ENCODE results near the gene FCGR2B.
"Not testable (repeated sequence)": the region's sequence is repeated elsewhere in the genome, so short reads cannot be mapped to it uniquely, and the experiment has no call there.

The FCGR2B gene

GRCh38 chr1:161662684-161663339 lies at the start of gene FCGR2B:
FCGR2B (plus strand) TSS chr1:161663143; CDS start chr1:161663242, 99 bp downstream.
- not testable (repeated sequence) for H3K9me3 Mint-ChIP-seq; H3K4me1 Mint-ChIP-seq; H3K4me3 Mint-ChIP-seq; H3K27ac Mint-ChIP-seq (ENCODE audit: low read depth); H3K27me3 Mint-ChIP-seq; ATAC-seq (replicated peaks; ENCODE audit: extremely low read depth, poor library complexity, severe bottlenecking); H3K36me3 Mint-ChIP-seq (ENCODE audit: insufficient read depth); DNase-seq (ENCODE audit: low spot score in 2 of 2)

- not testable (repeated sequence) for DNase-seq (ENCODE audit: low spot score in 2 of 2); H3K27ac Mint-ChIP-seq (ENCODE audit: low read depth); H3K9me3 Mint-ChIP-seq; H3K4me3 Mint-ChIP-seq; ATAC-seq (replicated peaks; ENCODE audit: extremely low read depth, poor library complexity, severe bottlenecking)
- Mint-ChIP-seq H3K36me3 (ENCODE audit: insufficient read depth) (peaks cover 29% of the 10 kb centered on the region), H3K27me3 (peaks cover 10% of the 10 kb centered on the region), H3K4me1 (peaks cover 29% of the 10 kb centered on the region)
These were observed 46.5 kb upstream of the FCGR2B start for GRCh38 chr1:161616417-161616816.

GRCh38 chr1:161618517-161618916 lies 44.4 kb upstream of the FCGR2B start:
- DNase-seq (ENCODE audit: low spot score in 2 of 2); H3K27me3 Mint-ChIP-seq; H3K9me3 Mint-ChIP-seq; H3K27ac Mint-ChIP-seq (ENCODE audit: low read depth); ATAC-seq (replicated peaks; ENCODE audit: extremely low read depth, poor library complexity, severe bottlenecking); H3K4me3 Mint-ChIP-seq: not testable (repeated sequence)
- Mint-ChIP-seq H3K36me3 (ENCODE audit: insufficient read depth) (peaks cover 24% of the 10 kb centered on the region), H3K4me1 (peaks cover 26% of the 10 kb centered on the region)

GRCh38 chr1:161620399-161620798 lies 42.5 kb upstream of the FCGR2B start:
- H3K27ac Mint-ChIP-seq (ENCODE audit: low read depth), result peak overlapping the region; percentile 99
- DNase-seq (ENCODE audit: low spot score in 2 of 2); H3K27me3 Mint-ChIP-seq; H3K9me3 Mint-ChIP-seq; ATAC-seq (replicated peaks; ENCODE audit: extremely low read depth, poor library complexity, severe bottlenecking): not testable (repeated sequence)
- H3K36me3 Mint-ChIP-seq (ENCODE audit: insufficient read depth), result peaks cover 24% of the 10 kb centered on the region
- H3K4me3 Mint-ChIP-seq, result peak overlapping the region; percentile 92
- H3K4me1 Mint-ChIP-seq, result peaks cover 38% of the 10 kb centered on the region

- H3K36me3 Mint-ChIP-seq (ENCODE audit: insufficient read depth), result peaks cover 26% of the 10 kb centered on the region
- ATAC-seq (replicated peaks; ENCODE audit: extremely low read depth, poor library complexity, severe bottlenecking), result peak; percentile 67
- peak; percentile 78 to 89 for DNase-seq (ENCODE audit: low spot score in 2 of 2)
- peak overlapping the region; percentile 99 for H3K27ac Mint-ChIP-seq (ENCODE audit: low read depth)
- H3K4me1 Mint-ChIP-seq, result peaks cover 43% of the 10 kb centered on the region
- H3K4me3 Mint-ChIP-seq, result peak overlapping the region; percentile 92
- not testable (repeated sequence) for H3K9me3 Mint-ChIP-seq, H3K27me3 Mint-ChIP-seq
These were observed 41.6 kb upstream of the FCGR2B start for GRCh38 chr1:161621181-161622000.

- H3K9me3 Mint-ChIP-seq, result not testable (repeated sequence)
- H3K27ac Mint-ChIP-seq (ENCODE audit: low read depth), result peak overlapping the region; percentile 99
These were observed 40.9 kb upstream of the FCGR2B start for GRCh38 chr1:161622054-161622453.

GRCh38 chr1:161623401-161624051 lies 39.4 kb upstream of the FCGR2B start:
- ATAC-seq (replicated peaks; ENCODE audit: extremely low read depth, poor library complexity, severe bottlenecking), result peak; percentile 41
- peaks cover 29% of the 10 kb centered on the region for H3K36me3 Mint-ChIP-seq (ENCODE audit: insufficient read depth)
- DNase-seq (ENCODE audit: low spot score in 2 of 2); H3K9me3 Mint-ChIP-seq; H3K27me3 Mint-ChIP-seq: not testable (repeated sequence)
- peak overlapping the region; percentile 48 for H3K4me3 Mint-ChIP-seq
- peaks cover 57% of the 10 kb centered on the region for H3K4me1 Mint-ChIP-seq
- H3K27ac Mint-ChIP-seq (ENCODE audit: low read depth), result peak overlapping the region; percentile 99

More at GRCh38 chr1:161622054-161622453, 40.9 kb upstream of the FCGR2B start:
- DNase-seq (ENCODE audit: low spot score in 2 of 2); ATAC-seq (replicated peaks; ENCODE audit: extremely low read depth, poor library complexity, severe bottlenecking); H3K27me3 Mint-ChIP-seq: not testable (repeated sequence)
- Mint-ChIP-seq H3K4me1 (peaks cover 50% of the 10 kb centered on the region), H3K36me3 (ENCODE audit: insufficient read depth) (peaks cover 29% of the 10 kb centered on the region), H3K4me3 (peak overlapping the region; percentile 92)

- not testable (repeated sequence) for H3K27me3 Mint-ChIP-seq; DNase-seq (ENCODE audit: low spot score in 2 of 2); H3K9me3 Mint-ChIP-seq; ATAC-seq (replicated peaks; ENCODE audit: extremely low read depth, poor library complexity, severe bottlenecking)
- Mint-ChIP-seq H3K36me3 (ENCODE audit: insufficient read depth) (peaks cover 29% of the 10 kb centered on the region), H3K4me3 (peak overlapping the region; percentile 9), H3K27ac (ENCODE audit: low read depth) (peak overlapping the region; percentile 99), H3K4me1 (peaks cover 53% of the 10 kb centered on the region)
These were observed 38.3 kb upstream of the FCGR2B start for GRCh38 chr1:161624605-161625004.

- H3K27me3 Mint-ChIP-seq, H3K9me3 Mint-ChIP-seq: not testable (repeated sequence)
- Mint-ChIP-seq H3K4me1 (peaks cover 47% of the 10 kb centered on the region), H3K4me3 (peak overlapping the region; percentile 38), H3K36me3 (ENCODE audit: insufficient read depth) (peaks cover 15% of the 10 kb centered on the region), H3K27ac (ENCODE audit: low read depth) (peak overlapping the region; percentile 92)
- DNase-seq (ENCODE audit: low spot score in 2 of 2) (peak in 1 of 2 donors; percentile 44), ATAC-seq (replicated peaks; ENCODE audit: extremely low read depth, poor library complexity, severe bottlenecking) (peak; percentile 81)
These were observed 36.3 kb upstream of the FCGR2B start for GRCh38 chr1:161626445-161627146.

GRCh38 chr1:161630128-161630742 lies 32.7 kb upstream of the FCGR2B start:
- not testable (repeated sequence) for H3K4me3 Mint-ChIP-seq; DNase-seq (ENCODE audit: low spot score in 2 of 2)
- peaks cover 22% of the 10 kb centered on the region for H3K4me1 Mint-ChIP-seq

GRCh38 chr1:161631076-161631475 lies 31.9 kb upstream of the FCGR2B start, which contains the start of gene FCGR3B:
FCGR3B (minus strand) TSS chr1:161631176; CDS start chr1:161631094, 82 bp downstream.
- no peak for DNase-seq (ENCODE audit: low spot score in 2 of 2)
- no peak for ATAC-seq (replicated peaks; ENCODE audit: extremely low read depth, poor library complexity, severe bottlenecking)
- Mint-ChIP-seq H3K4me3 (no peak within 1 kb of the TSS), H3K36me3 (ENCODE audit: insufficient read depth) (peaks cover 5% of the 10 kb centered on the region), H3K9me3 (no peaks in the 10 kb centered on the region), H3K27ac (ENCODE audit: low read depth) (no peak within 1 kb of the TSS), H3K27me3 (no peaks in the 10 kb centered on the region), H3K4me1 (peaks cover 25% of the 10 kb centered on the region)

More at GRCh38 chr1:161630128-161630742, 32.7 kb upstream of the FCGR2B start:
- not testable (repeated sequence) for H3K27ac Mint-ChIP-seq (ENCODE audit: low read depth); H3K9me3 Mint-ChIP-seq; H3K36me3 Mint-ChIP-seq (ENCODE audit: insufficient read depth); H3K27me3 Mint-ChIP-seq; ATAC-seq (replicated peaks; ENCODE audit: extremely low read depth, poor library complexity, severe bottlenecking)

All from central memory CD8-positive, alpha-beta T cell (primary cell).